MCF 10A (cell line): ENCODE measurements around the gene TLK1. TPM values are rescaled to one million over a fixed set of nuclear protein-coding genes. Genes with fewer than 3 reads are reported as not detected.

Experiments
- BruUV-seq: library from RNA; stranded (reverse); fragments of 400-500 nt; replicated peaks from 2 replicates; lab custom pipeline; 2021; lab: Mats Ljungman, UMichigan
- CTCF ChIA-PET: fragments of 300-600 bp; sonication (Branson Sonifier 250); formaldehyde crosslinking; extraction: SDS; loops from one replicate; lab custom pipeline; 2021; ENCODE audit warnings: antibody characterized with exemption, inconsistent platforms; lab: Yijun Ruan, JAX
- POLR2A ChIA-PET: fragments of 300-600, 350-650 bp; sonication (Branson Sonifier 250); formaldehyde crosslinking; extraction: SDS; loops from one replicate; lab custom pipeline; 2020; ENCODE audit warnings: antibody characterized with exemption, inconsistent platforms; lab: Yijun Ruan, JAX
- DNase-seq: peaks from one replicate; pipeline ENCODE4 v3.0.0-alpha.2; 2018; ENCODE audit not compliant: unreplicated experiment
- H3K27ac Mint-ChIP-seq: one replicate; pipeline ENCODE4 v1.8.0; 2022; ENCODE audit warnings: mild to moderate bottlenecking, low read depth, mixed read lengths; ENCODE audit not compliant: unreplicated experiment
- H3K27me3 Mint-ChIP-seq: one replicate; pipeline ENCODE4 v1.8.0; 2022; ENCODE audit warnings: mixed read lengths; ENCODE audit not compliant: insufficient read depth, unreplicated experiment
- H3K36me3 Mint-ChIP-seq: one replicate; pipeline ENCODE4 v1.8.0; 2022; ENCODE audit warnings: mild to moderate bottlenecking, moderate library complexity, mixed read lengths; ENCODE audit not compliant: insufficient read depth, unreplicated experiment
- H3K4me1 Mint-ChIP-seq: one replicate; pipeline ENCODE4 v1.8.0; 2022; ENCODE audit warnings: mixed read lengths; ENCODE audit not compliant: insufficient read depth, unreplicated experiment
- H3K4me3 Mint-ChIP-seq: one replicate; pipeline ENCODE4 v1.8.0; 2022; ENCODE audit warnings: mild to moderate bottlenecking, moderate library complexity, mixed read lengths; ENCODE audit not compliant: unreplicated experiment
- H3K9me3 Mint-ChIP-seq: one replicate; pipeline ENCODE4 v1.8.0; 2022; ENCODE audit warnings: mixed read lengths; ENCODE audit not compliant: unreplicated experiment
- CTCF ChIP-seq: fragments of 200-600 bp; IDR thresholded peaks from one replicate; pipeline ENCODE4 v1.8.0; 2022; ENCODE audit warnings: antibody characterized with exemption, mild to moderate bottlenecking; ENCODE audit not compliant: unreplicated experiment
- intact Hi-C: fragments of 100-400 bp; cut with micrococcal nuclease; formaldehyde crosslinking; loops from 2 replicates; pipeline ENCODE4 v1.14.1; 2022
- total RNA-seq: library from RNA; stranded (reverse); gene quantifications from 2 replicates; pipeline ENCODE4 v1.2.3, GENCODE V29; 2022

The TLK1 gene
- total RNA-seq, 1 experiment from 2014 or later: 60.6 TPM

GRCh38 chr2:171200469-171200868 lies 39.8 kb upstream of the TLK1 start:
- BruUV-seq: no TSS peak
- Mint-ChIP-seq H3K9me3 (no peaks in the 10 kb centered on the region), H3K36me3 (no peaks in the 10 kb centered on the region), H3K4me3 (no peak overlapping the region), H3K27me3 (no peaks in the 10 kb centered on the region), H3K4me1 (no peaks in the 10 kb centered on the region), H3K27ac (no peak overlapping the region)
- POLR2A ChIA-PET: no interaction called here
- intact Hi-C loops: no loop called here
- no peak for DNase-seq
- no peak for TF ChIP-seq CTCF
- CTCF ChIA-PET: no interaction called here

GRCh38 chr2:171191021-171191420 lies 30.3 kb upstream of the TLK1 start:
- no TSS peak for BruUV-seq
- no peaks in the 10 kb centered on the region for H3K9me3 Mint-ChIP-seq
- H3K27me3 Mint-ChIP-seq: no peaks in the 10 kb centered on the region
- CTCF ChIA-PET: interaction anchor here (0.6 to 1.0 kb wide), 2 partner anchors 12 to 13 kb away, joined by 3 to 4 read pairs; no protein-coding TSS in a partner anchor
- H3K4me1 Mint-ChIP-seq: no peaks in the 10 kb centered on the region
- no peak for DNase-seq
- intact Hi-C loops: no loop called here
- H3K27ac Mint-ChIP-seq: no peak overlapping the region
- POLR2A ChIA-PET: no interaction called here
- no peak overlapping the region for H3K4me3 Mint-ChIP-seq
- no peak for TF ChIP-seq CTCF
- no peaks in the 10 kb centered on the region for H3K36me3 Mint-ChIP-seq

GRCh38 chr2:171187819-171188218 lies 27.1 kb upstream of the TLK1 start:
- Mint-ChIP-seq H3K4me1 (peaks cover 10% of the 10 kb centered on the region), H3K27ac (no peak overlapping the region), H3K4me3 (no peak overlapping the region), H3K36me3 (no peaks in the 10 kb centered on the region), H3K9me3 (no peaks in the 10 kb centered on the region), H3K27me3 (no peaks in the 10 kb centered on the region)
- ChIA-PET CTCF (no interaction called here), POLR2A (interaction anchor here (0.6 kb wide), 1 partner anchor 1246 kb away, joined by 3 read pairs; no protein-coding TSS in a partner anchor)
- intact Hi-C loops: no loop called here
- BruUV-seq: no TSS peak
- no peak for TF ChIP-seq CTCF
- no peak for DNase-seq

- CTCF ChIA-PET: no interaction called here
- Mint-ChIP-seq H3K27me3 (no peaks in the 10 kb centered on the region), H3K36me3 (no peaks in the 10 kb centered on the region), H3K9me3 (no peaks in the 10 kb centered on the region), H3K27ac (no peak overlapping the region), H3K4me1 (peaks cover 10% of the 10 kb centered on the region), H3K4me3 (no peak overlapping the region)
- no peak for DNase-seq
- BruUV-seq: no TSS peak
- POLR2A ChIA-PET: interaction anchor here (0.6 to 0.7 kb wide), 2 partner anchors 8 to 1245 kb away, joined by 3 read pairs; no protein-coding TSS in a partner anchor
- intact Hi-C loops: no loop called here
- no peak for TF ChIP-seq CTCF
These were observed 26.5 kb upstream of the TLK1 start for GRCh38 chr2:171187177-171187576.
